CD14-positive monocyte (primary cell): ENCODE data around the gene NEK2. TPM values are rescaled to one million over a fixed set of nuclear protein-coding genes. Genes with fewer than 3 reads are reported as not detected.
A peak's percentile ranks its signal among the peaks of the same experiment; 100 is the strongest.

ENCODE experiments used
- DNase-seq, 3 donors: peaks; one replicate each; pipeline ENCODE4 v3.0.0-alpha.2; 2011 to 2022
- H2AFZ ChIP-seq: 2 replicates; pipeline ENCODE4 v1.6.0; 2012; ENCODE audit warnings: mild to moderate bottlenecking, low read depth, low read length, inconsistent platforms; ENCODE audit not compliant: insufficient read depth, poor library complexity, severe bottlenecking
- H3K27ac ChIP-seq, 2 donors: 1 replicate in 1 of 2; 2 replicates in 1 of 2; pipeline ENCODE4 v1.5.1; 2012 to 2013; ENCODE audit warnings: low read length in 2 of 2, control low read depth in 1 of 2, inconsistent platforms in 1 of 2, low read depth in 1 of 2, mild to moderate bottlenecking in 1 of 2
- H3K27me3 ChIP-seq, 2 donors: one replicate each; pipeline versions ENCODE4 v1.6.0 to v1.6.1; 2011 to 2013; ENCODE audit warnings: low read length in 2 of 2; ENCODE audit not compliant: control insufficient read depth in 2 of 2, insufficient read depth in 2 of 2
- H3K36me3 ChIP-seq, 2 donors: replicated peaks in 1 of 2; 1 replicate in 1 of 2; 2 replicates in 1 of 2; pipeline versions ENCODE4 v1.5.1 to v1.6.1; 2012 to 2013; ENCODE audit warnings: low read length in 2 of 2, control low read depth in 1 of 2, inconsistent platforms in 1 of 2, mild to moderate bottlenecking in 1 of 2; ENCODE audit not compliant: insufficient read depth in 2 of 2, control insufficient read depth in 1 of 2
- H3K4me1 ChIP-seq, 2 donors: 1 replicate in 1 of 2; 2 replicates in 1 of 2; pipeline versions ENCODE4 v1.5.1 to v1.6.1; 2012 to 2013; ENCODE audit warnings: low read length in 2 of 2, control low read depth in 1 of 2, inconsistent platforms in 1 of 2, mild to moderate bottlenecking in 1 of 2, moderate library complexity in 1 of 2; ENCODE audit not compliant: insufficient read depth in 2 of 2, control insufficient read depth in 1 of 2
- H3K4me2 ChIP-seq: replicated peaks from 2 replicates; pipeline ENCODE3; 2012; ENCODE audit warnings: low read length, moderate library complexity, mild to moderate bottlenecking; ENCODE audit not compliant: poor library complexity, severe bottlenecking; ENCODE audit errors: extremely low read depth
- H3K4me3 ChIP-seq, 3 experiments: fragments of 200-600 bp in 1 of 3; sonication (generic) in 1 of 3; replicated peaks in 1 of 3; 1 replicate in 2 of 3; 2 replicates in 1 of 3; pipeline ENCODE4 v1.5.1; 2011 to 2013; ENCODE audit warnings: low read length in 3 of 3, mild to moderate bottlenecking in 3 of 3, control low read depth in 2 of 3, low read depth in 2 of 3, inconsistent platforms in 1 of 3, moderate library complexity in 1 of 3
- H3K79me2 ChIP-seq: 2 replicates; pipeline ENCODE4 v1.6.0; 2012; ENCODE audit warnings: mild to moderate bottlenecking, control low read depth, inconsistent platforms, low read length, moderate library complexity; ENCODE audit not compliant: insufficient read depth
- H3K9ac ChIP-seq: 2 replicates; pipeline ENCODE4 v1.6.0; 2017; ENCODE audit warnings: low read length, mild to moderate bottlenecking; ENCODE audit not compliant: insufficient read depth, poor library complexity, severe bottlenecking
- H3K9me3 ChIP-seq, 2 donors: replicated peaks in 1 of 2; 1 replicate in 1 of 2; 2 replicates in 1 of 2; pipeline versions ENCODE4 v1.5.1 to v1.6.1; 2012 to 2013; ENCODE audit warnings: low read length in 2 of 2, control low read depth in 1 of 2; ENCODE audit not compliant: control insufficient read depth in 1 of 2, insufficient read depth in 1 of 2
- H4K20me1 ChIP-seq: 2 replicates; pipeline ENCODE4 v1.6.0; 2012; ENCODE audit warnings: mild to moderate bottlenecking, low read length, control low read depth, moderate library complexity; ENCODE audit not compliant: insufficient read depth
- H3K27ac Mint-ChIP-seq, 7 donors: one replicate each; pipeline ENCODE4 v1.8.0; 2020; ENCODE audit warnings: mild to moderate bottlenecking in 7 of 7, mixed read lengths in 7 of 7, moderate library complexity in 6 of 7, inconsistent platforms in 2 of 7
- H3K27me3 Mint-ChIP-seq, 3 donors: one replicate each; pipeline ENCODE4 v1.8.0; 2021 to 2022; ENCODE audit warnings: low read depth in 3 of 3, mild to moderate bottlenecking in 3 of 3, mixed read lengths in 3 of 3, moderate library complexity in 3 of 3, inconsistent platforms in 1 of 3
- H3K36me3 Mint-ChIP-seq, 2 donors: one replicate each; pipeline ENCODE4 v1.8.0; 2020; ENCODE audit warnings: mixed read lengths in 2 of 2, inconsistent platforms in 1 of 2, mild to moderate bottlenecking in 1 of 2
- H3K4me1 Mint-ChIP-seq: one replicate; pipeline ENCODE4 v1.8.0; 2020; ENCODE audit warnings: mild to moderate bottlenecking, mixed read lengths
- H3K4me3 Mint-ChIP-seq, 2 donors: one replicate each; pipeline ENCODE4 v1.8.0; 2020; ENCODE audit warnings: mild to moderate bottlenecking in 2 of 2, mixed read lengths in 2 of 2, moderate library complexity in 1 of 2
- H3K9me3 Mint-ChIP-seq, 7 donors: one replicate each; pipeline ENCODE4 v1.8.0; 2020 to 2022; ENCODE audit warnings: mixed read lengths in 7 of 7, mild to moderate bottlenecking in 6 of 7, moderate library complexity in 6 of 7, inconsistent platforms in 2 of 7
- CTCF ChIP-seq: fragments of 200-600 bp; IDR thresholded peaks from one replicate; pipeline ENCODE4 v1.8.0; 2022; ENCODE audit warnings: antibody characterized with exemption, mild to moderate bottlenecking
- WGBS: methylation state at CpG from one replicate; pipeline ENCODE4 v1.1.5; 2013; ENCODE audit warnings: missing lambda C conversion rate; ENCODE audit not compliant: insufficient coverage; 5-methylcytosine and 5-hydroxymethylcytosine counted together
- intact Hi-C, 2 donors: fragments of 100-400 bp; cut with micrococcal nuclease; formaldehyde crosslinking; loops; one replicate each; pipeline versions ENCODE4 v1.15.0 to v1.15.1; 2023
- polyA plus RNA-seq, 3 donors: library from polyadenylated mRNA; depleted of rRNA in 1 of 3; unstranded in 2 of 3; stranded (reverse) in 1 of 3; fragments of 300-500 nt in 2 of 3; fragments of >200 nt in 1 of 3; fragmentation: Illumina TruSeq in 2 of 3; gene quantifications; 1 replicate in 2 of 3; 2 replicates in 1 of 3; pipeline ENCODE4 v1.2.3, GENCODE V29; 2012 to 2021

Gene NEK2
- polyA plus RNA-seq, 3 donors, result not detected

- no peak overlapping the region for H3K9ac ChIP-seq
Observed at GRCh38 chr1:211641044-211641800, 34.2 kb downstream of the NEK2 start.

GRCh38 chr1:211640301-211640630 lies 35.2 kb downstream of the NEK2 start:
- H3K4me3 Mint-ChIP-seq, result no peak overlapping the region
- no peaks in the 10 kb centered on the region for H3K9me3 Mint-ChIP-seq
- Histone ChIP-seq H3K79me2 (no peaks in the 10 kb centered on the region), H3K4me1 (no peaks in the 10 kb centered on the region), H3K4me3 (no peak overlapping the region), H3K27me3 (no peaks in the 10 kb centered on the region), H3K36me3 (no peaks in the 10 kb centered on the region), H3K9ac (no peak overlapping the region), H2AFZ (no peak overlapping the region), H3K9me3 (no peaks in the 10 kb centered on the region), H4K20me1 (no peaks in the 10 kb centered on the region), H3K4me2 (no peak overlapping the region), H3K27ac (no peak overlapping the region)
- H3K4me1 Mint-ChIP-seq, result peaks cover 7% of the 10 kb centered on the region
- DNase-seq, result no peak
- TF ChIP-seq CTCF, result no peak
- intact Hi-C loops, result no loop called here
- H3K36me3 Mint-ChIP-seq, result no peaks in the 10 kb centered on the region
- H3K27me3 Mint-ChIP-seq, result peaks cover 0 to 6% (median 6%) of the 10 kb centered on the region in 3 donors
- WGBS, result 100% methylated on average over 1 of the region's 1 CpG
- H3K27ac Mint-ChIP-seq, result no peak overlapping the region

More at GRCh38 chr1:211641044-211641800, 34.2 kb downstream of the NEK2 start:
- H3K4me3 ChIP-seq, result no peak overlapping the region
- H3K4me2 ChIP-seq, result no peak overlapping the region
- H3K36me3 ChIP-seq, result no peaks in the 10 kb centered on the region
- H4K20me1 ChIP-seq, result no peaks in the 10 kb centered on the region
- no peak for DNase-seq
- H3K9me3 Mint-ChIP-seq, result no peaks in the 10 kb centered on the region
- no peaks in the 10 kb centered on the region for H3K36me3 Mint-ChIP-seq
- no peak overlapping the region for H3K27ac ChIP-seq
- no peaks in the 10 kb centered on the region for H3K9me3 ChIP-seq
- no peak overlapping the region for H2AFZ ChIP-seq
- H3K4me1 Mint-ChIP-seq, result peaks cover 7% of the 10 kb centered on the region
- intact Hi-C loops, result no loop called here
- 92% methylated on average over 2 of the region's 11 CpGs for WGBS
- no peaks in the 10 kb centered on the region for H3K79me2 ChIP-seq
- H3K27me3 ChIP-seq, result no peaks in the 10 kb centered on the region
- no peaks in the 10 kb centered on the region for H3K4me1 ChIP-seq
- H3K27me3 Mint-ChIP-seq, result peaks cover 0 to 4% (median 2%) of the 10 kb centered on the region in 3 donors
- TF ChIP-seq CTCF, result no peak
- no peak overlapping the region for H3K27ac Mint-ChIP-seq
- H3K4me3 Mint-ChIP-seq, result peak overlapping the region in 1 of 2 donors; percentile 49
